Ishikawa (cell line): Measurements from ENCODE around the gene ESYT2.

Experiments used
- CEBPB ChIP-seq: IDR thresholded peaks from 2 replicates; pipeline ENCODE4 v1.6.1; 2012
- CREB1 ChIP-seq: IDR thresholded peaks from 2 replicates; pipeline ENCODE4 v1.6.1; 2012; ENCODE audit warnings: low read depth
- MAX ChIP-seq: IDR thresholded peaks from 2 replicates; pipeline ENCODE4 v1.6.1; 2012

DNA sequence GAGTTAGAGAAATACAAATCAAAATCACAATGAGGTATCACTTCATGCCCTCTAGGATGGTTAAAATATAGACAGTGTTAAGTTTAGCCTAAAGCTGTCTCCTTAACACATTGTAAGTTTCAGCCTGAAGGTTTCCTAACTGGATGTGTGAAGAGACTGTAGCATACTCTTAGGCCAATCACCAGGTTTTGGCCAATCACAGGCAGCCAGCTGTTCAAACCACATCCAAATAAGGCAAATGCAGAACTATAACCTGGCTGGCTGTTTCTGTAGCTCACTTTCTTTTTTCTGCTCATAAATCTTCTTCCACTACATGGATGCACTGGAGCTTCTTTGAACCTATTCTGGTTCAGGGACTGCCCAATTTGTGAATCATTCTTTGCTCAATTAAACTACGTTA lies 19.7 kb downstream of the ESYT2 start:
- no peak for TF ChIP-seq MAX
- no peak for TF ChIP-seq CEBPB
- TF ChIP-seq CREB1 = no peak
